Lung (tissue), 12 donors: ENCODE measurements around the gene DOCK4. TPM values are rescaled to one million over a fixed set of nuclear protein-coding genes. Genes with fewer than 3 reads are reported as not detected.

ENCODE experiments used
- ATAC-seq: fragments of 200-7000 bp; cut with Tn5 transposase; one replicate; pipeline ENCODE4 v1.9.1; 2020; ENCODE audit warnings: moderate number of reproducible peaks; ENCODE audit not compliant: insufficient read depth, low FRiP score
- DNase-seq, 3 donors: peaks; one replicate each; pipeline ENCODE4 v3.0.0-alpha.2; 2013 to 2017
- H3K27ac ChIP-seq, 2 donors: one replicate each; pipeline ENCODE4 v1.5.1; 2013; ENCODE audit warnings: mild to moderate bottlenecking in 2 of 2, moderate library complexity in 2 of 2, control low read depth in 1 of 2, inconsistent platforms in 1 of 2, low read depth in 1 of 2, low read length in 1 of 2
- H3K27me3 ChIP-seq, 3 donors: one replicate each; pipeline ENCODE4 v1.5.1; 2013; ENCODE audit warnings: low read length in 2 of 3; ENCODE audit not compliant: control insufficient read depth in 3 of 3, insufficient read depth in 3 of 3
- H3K36me3 ChIP-seq, 4 donors: one replicate each; pipeline ENCODE4 v1.5.1; 2013; ENCODE audit warnings: low read length in 4 of 4, mild to moderate bottlenecking in 1 of 4, moderate library complexity in 1 of 4; ENCODE audit not compliant: control insufficient read depth in 4 of 4, insufficient read depth in 4 of 4
- H3K4me1 ChIP-seq, 5 donors: one replicate each; pipeline ENCODE4 v1.5.1; 2013; ENCODE audit warnings: low read length in 5 of 5, mild to moderate bottlenecking in 2 of 5, moderate library complexity in 1 of 5; ENCODE audit not compliant: control insufficient read depth in 5 of 5, insufficient read depth in 5 of 5
- H3K4me3 ChIP-seq: one replicate; pipeline ENCODE4 v1.5.1; 2013; ENCODE audit warnings: mild to moderate bottlenecking, control low read depth, moderate library complexity
- H3K9ac ChIP-seq, 2 donors: one replicate each; pipeline ENCODE4 v1.5.1; 2013; ENCODE audit warnings: low read length in 2 of 2, control low read depth in 1 of 2; ENCODE audit not compliant: insufficient read depth in 1 of 2
- H3K9me3 ChIP-seq, 4 donors: one replicate each; pipeline ENCODE4 v1.5.1; 2013; ENCODE audit warnings: low read length in 3 of 4, mild to moderate bottlenecking in 1 of 4, moderate library complexity in 1 of 4; ENCODE audit not compliant: control insufficient read depth in 4 of 4, insufficient read depth in 3 of 4
- WGBS, 2 donors: extraction: QIAGEN DNeasy Blood & Tissue Kit; methylation state at CpG; one replicate each; pipeline ENCODE4 v1.1.7; 2013; 5-methylcytosine and 5-hydroxymethylcytosine counted together
- polyA plus RNA-seq, 2 donors: library from polyadenylated mRNA; stranded (reverse); fragments of 200-250 nt; gene quantifications; one replicate each; pipeline ENCODE4 v1.2.1, GENCODE V29; 2013
- total RNA-seq, 2 donors: library from RNA; depleted of rRNA in 1 of 2; stranded (reverse); fragments of >200 nt in 1 of 2; gene quantifications; one replicate each; pipeline ENCODE4 v1.2.1, GENCODE V29; 2014 to 2021
- TF ChIP-seq, protein P1 (sequence below): IDR thresholded peaks from 2 replicates; pipeline ENCODE4 v1.5.1; 2012; ENCODE audit warnings: mild to moderate bottlenecking; ENCODE audit errors: control extremely low read depth, extremely low read depth
- donor health status: control.
- donor health status: control.
- donor health status: Bipolar disorder and iron deficiency.
- donor health status: healthy.
- donor health status: DM: yes; HTN: yes; CAD: no.

The DOCK4 gene
- total and polyA plus RNA-seq, 4 donors, result 18.7 to 163 (median 40.3) TPM

DNA sequence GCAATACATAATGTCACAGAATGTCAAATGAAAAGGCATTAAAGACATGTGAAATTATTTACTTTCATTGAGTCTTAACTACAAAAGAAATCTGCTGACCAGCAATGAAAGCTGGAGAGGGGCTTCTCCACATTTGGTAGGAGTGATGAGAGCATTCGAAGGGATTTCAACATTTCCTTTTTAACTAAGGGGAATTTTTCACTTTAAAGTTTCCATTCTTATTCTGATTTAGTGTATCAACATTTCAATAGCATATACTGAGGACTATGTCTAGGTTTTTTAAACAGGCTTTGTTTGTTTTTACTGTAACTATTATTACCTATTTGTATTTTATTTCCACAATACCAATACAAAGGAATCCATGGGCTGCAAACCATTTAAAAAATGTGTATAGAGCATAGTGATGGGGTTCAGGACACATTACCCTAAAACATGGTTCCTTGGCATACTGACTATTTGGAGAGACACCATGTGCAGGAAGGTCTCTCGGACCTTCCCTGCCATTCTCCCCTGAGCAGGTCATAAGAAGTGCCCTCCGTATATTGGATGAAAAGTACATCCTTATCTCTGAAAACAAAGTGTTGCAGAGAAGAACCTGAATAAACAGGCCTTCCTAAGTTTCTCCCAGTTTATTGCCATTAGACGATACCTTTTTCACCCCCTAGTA is 278.7 kb downstream of the DOCK4 start:
- WGBS, 2 donors, result 73 to 92% methylated on average over 4 of the region's 4 CpGs
- ATAC-seq (no peak), DNase-seq (no peak)
- Histone ChIP-seq H3K9ac (no peak overlapping the region), H3K27ac (no peak overlapping the region), H3K4me3 (no peak overlapping the region), H3K4me1 (no peaks in the 10 kb centered on the region), H3K36me3 (peaks cover 0 to 21% (median 7%) of the 10 kb centered on the region in 4 donors), H3K27me3 (no peaks in the 10 kb centered on the region), H3K9me3 (no peaks in the 10 kb centered on the region)
- TF ChIP-seq, protein P1, sequence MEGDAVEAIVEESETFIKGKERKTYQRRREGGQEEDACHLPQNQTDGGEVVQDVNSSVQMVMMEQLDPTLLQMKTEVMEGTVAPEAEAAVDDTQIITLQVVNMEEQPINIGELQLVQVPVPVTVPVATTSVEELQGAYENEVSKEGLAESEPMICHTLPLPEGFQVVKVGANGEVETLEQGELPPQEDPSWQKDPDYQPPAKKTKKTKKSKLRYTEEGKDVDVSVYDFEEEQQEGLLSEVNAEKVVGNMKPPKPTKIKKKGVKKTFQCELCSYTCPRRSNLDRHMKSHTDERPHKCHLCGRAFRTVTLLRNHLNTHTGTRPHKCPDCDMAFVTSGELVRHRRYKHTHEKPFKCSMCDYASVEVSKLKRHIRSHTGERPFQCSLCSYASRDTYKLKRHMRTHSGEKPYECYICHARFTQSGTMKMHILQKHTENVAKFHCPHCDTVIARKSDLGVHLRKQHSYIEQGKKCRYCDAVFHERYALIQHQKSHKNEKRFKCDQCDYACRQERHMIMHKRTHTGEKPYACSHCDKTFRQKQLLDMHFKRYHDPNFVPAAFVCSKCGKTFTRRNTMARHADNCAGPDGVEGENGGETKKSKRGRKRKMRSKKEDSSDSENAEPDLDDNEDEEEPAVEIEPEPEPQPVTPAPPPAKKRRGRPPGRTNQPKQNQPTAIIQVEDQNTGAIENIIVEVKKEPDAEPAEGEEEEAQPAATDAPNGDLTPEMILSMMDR, result no peak

DNA sequence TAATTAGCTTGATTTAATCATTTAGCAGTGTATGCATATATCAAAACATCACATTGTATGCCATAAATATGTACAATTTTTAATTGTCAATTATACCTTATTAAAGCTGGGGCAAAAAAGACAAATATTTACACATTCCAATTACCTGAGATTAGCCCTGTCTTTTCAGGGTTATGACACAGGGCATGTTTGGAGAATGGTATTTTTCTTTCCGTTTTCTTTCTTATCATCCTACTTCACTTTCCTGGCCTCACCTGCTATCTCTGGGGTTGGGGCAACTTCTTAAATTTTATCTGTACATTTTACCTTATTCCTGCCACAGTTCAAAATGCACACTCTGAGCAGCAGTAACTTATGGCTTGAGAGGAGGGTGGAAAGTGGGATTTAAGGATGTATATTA is 285.9 kb downstream of the DOCK4 start:
- Histone ChIP-seq H3K9me3 (no peaks in the 10 kb centered on the region), H3K27me3 (no peaks in the 10 kb centered on the region), H3K27ac (no peak overlapping the region), H3K36me3 (peaks cover 0 to 13% (median 6%) of the 10 kb centered on the region in 4 donors), H3K9ac (no peak overlapping the region), H3K4me3 (no peak overlapping the region), H3K4me1 (no peaks in the 10 kb centered on the region)
- DNase-seq (no peak), ATAC-seq (no peak)
- TF ChIP-seq, protein P1, result no peak
- WGBS, 2 donors, result 73 to 86% methylated on average over 1 of the region's 1 CpG

DNA sequence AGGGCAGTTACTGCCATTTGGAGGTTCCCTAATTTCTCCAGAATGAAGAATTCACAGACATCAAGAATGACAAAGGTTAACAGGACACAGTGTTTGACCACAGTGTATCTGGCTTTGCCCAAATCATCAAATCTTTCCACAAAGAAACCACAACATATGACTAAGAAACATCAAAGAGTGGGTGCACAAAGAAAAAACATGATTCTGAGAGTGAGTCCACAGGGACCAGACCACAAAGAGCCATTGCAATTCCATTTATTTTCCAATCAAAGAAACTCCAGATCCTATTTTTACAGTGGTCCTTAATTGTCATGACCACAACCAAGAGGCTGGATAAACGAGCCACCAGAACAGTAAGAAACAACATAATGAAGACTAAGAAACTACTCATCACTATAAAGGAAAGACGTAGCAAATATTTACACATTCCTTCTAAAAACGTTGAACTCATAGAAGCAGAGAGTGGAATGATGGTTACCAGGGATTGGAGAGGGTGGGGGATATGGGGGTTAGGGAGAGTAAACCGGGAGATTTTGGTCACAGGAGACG is 286.5 kb downstream of the DOCK4 start:
- no peaks in the 10 kb centered on the region for H3K4me1 ChIP-seq
- ATAC-seq (no peak), DNase-seq (no peak)
- 75 to 84% methylated on average over 5 of the region's 5 CpGs for WGBS, 2 donors
- H3K27me3 ChIP-seq, result no peaks in the 10 kb centered on the region
- H3K4me3 ChIP-seq, result no peak overlapping the region
- H3K9ac ChIP-seq, result no peak overlapping the region
- H3K36me3 ChIP-seq, result peaks cover 0 to 11% (median 6%) of the 10 kb centered on the region in 4 donors
- TF ChIP-seq, protein P1, result no peak
- no peaks in the 10 kb centered on the region for H3K9me3 ChIP-seq
- no peak overlapping the region for H3K27ac ChIP-seq
